ENCODE results near the gene LYPD3.

LYPD3 gene

GRCh38 chr19:43485951-43486350, 20.5 kb upstream of the LYPD3 start:
- no peak for DNase-seq

GRCh38 chr19:43483281-43483680, 17.9 kb upstream of the LYPD3 start:
- DNase-seq, result no peak

GRCh38 chr19:43482193-43482592, 16.8 kb upstream of the LYPD3 start:
- DNase-seq, result no peak

- DNase-seq, result no peak
These were observed 16.3 kb upstream of the LYPD3 start for GRCh38 chr19:43481701-43482100.

GRCh38 chr19:43480574-43480973, 15.2 kb upstream of the LYPD3 start:
- no peak for DNase-seq

GRCh38 chr19:43479961-43480561, 14.7 kb upstream of the LYPD3 start:
- DNase-seq, result no peak

GRCh38 chr19:43479226-43479625, 13.8 kb upstream of the LYPD3 start:
- DNase-seq, result no peak

- DNase-seq, result no peak
These were observed 12.9 kb upstream of the LYPD3 start for GRCh38 chr19:43478323-43478722.

- peak; percentile 84 for DNase-seq
These were observed 11.2 kb upstream of the LYPD3 start for GRCh38 chr19:43476606-43477005.

GRCh38 chr19:43474986-43475705, 9.7 kb upstream of the LYPD3 start:
- peak; percentile 90 for DNase-seq

- no peak for DNase-seq
These were observed 9.1 kb upstream of the LYPD3 start for GRCh38 chr19:43474487-43474886.

- no peak for DNase-seq
These were observed 5.7 kb upstream of the LYPD3 start for GRCh38 chr19:43471091-43471490.

- peak; percentile 31 for DNase-seq
These were observed 4.9 kb upstream of the LYPD3 start for GRCh38 chr19:43470288-43470687.

- no peak for DNase-seq
These were observed 3.7 kb upstream of the LYPD3 start for GRCh38 chr19:43469160-43469480.

GRCh38 chr19:43468354-43469159, 3.1 kb upstream of the LYPD3 start:
- no peak for DNase-seq

- no peak for DNase-seq
These were observed 2.3 kb upstream of the LYPD3 start for GRCh38 chr19:43467730-43468129.

- DNase-seq, result no peak
These were observed 1.9 kb upstream of the LYPD3 start for GRCh38 chr19:43467276-43467675.

- no peak for DNase-seq
These were observed 1.4 kb upstream of the LYPD3 start for GRCh38 chr19:43466793-43467192.

GRCh38 chr19:43464134-43464775, 1.2 kb downstream of the LYPD3 start:
- DNase-seq, result no peak

GRCh38 chr19:43463381-43464133, 1.9 kb downstream of the LYPD3 start:
- peak; percentile 90 for DNase-seq

GRCh38 chr19:43462785-43463380, 2.5 kb downstream of the LYPD3 start:
- DNase-seq, result no peak

- DNase-seq, result no peak
These were observed 3.0 kb downstream of the LYPD3 start for GRCh38 chr19:43462383-43462782.

Data from fibroblast of skin of abdomen (primary cell).